H1 (cell line): Measurements from ENCODE around the gene ABL1. TPM values are rescaled to one million over a fixed set of nuclear protein-coding genes. Genes with fewer than 3 reads are reported as not detected.

Source experiments
- ATF3 ChIP-seq: IDR thresholded peaks from 2 replicates; pipeline ENCODE4 v1.6.1; 2011; ENCODE audit warnings: low read depth, mild to moderate bottlenecking, low read length; ENCODE audit not compliant: insufficient read depth
- CHD7 ChIP-seq: fragments of 300-600 bp; sonication (generic); IDR thresholded peaks from 2 replicates; pipeline ENCODE4 v1.7.1; 2012; ENCODE audit warnings: low read length, moderate library complexity, mild to moderate bottlenecking, inconsistent platforms; ENCODE audit not compliant: insufficient replicate concordance
- JUN ChIP-seq: IDR thresholded peaks from 2 replicates; pipeline ENCODE4 v1.6.1; 2011; ENCODE audit warnings: low read depth, mild to moderate bottlenecking, improper control_type of control experiment, low read length
- JUND ChIP-seq: IDR thresholded peaks from 2 replicates; pipeline ENCODE4 v1.6.1; 2011; ENCODE audit warnings: mild to moderate bottlenecking, improper control_type of control experiment, low read length
- NANOG ChIP-seq: IDR thresholded peaks from 2 replicates; pipeline ENCODE4 v1.6.1; 2011; ENCODE audit warnings: low read length, low read depth, mild to moderate bottlenecking, inconsistent platforms; ENCODE audit not compliant: insufficient read depth, poor library complexity, severe bottlenecking
- PHF8 ChIP-seq: fragments of 200-600 bp; sonication (generic); conservative IDR thresholded peaks from 2 replicates; pipeline ENCODE4 v1.7.1; 2012; ENCODE audit warnings: low read depth, mild to moderate bottlenecking, inconsistent platforms, low read length, moderate library complexity
- SIX5 ChIP-seq: IDR thresholded peaks from 2 replicates; pipeline ENCODE4 v1.6.1; 2011; ENCODE audit warnings: mild to moderate bottlenecking, low read depth, low read length
- TAF7 ChIP-seq: optimal IDR thresholded peaks from 2 replicates; pipeline ENCODE3; 2011; ENCODE audit warnings: low read depth, mild to moderate bottlenecking, inconsistent platforms, low read length, moderate library complexity, borderline replicate concordance
- TCF12 ChIP-seq: IDR thresholded peaks from 2 replicates; pipeline ENCODE4 v1.6.1; 2011; ENCODE audit warnings: low read depth, mild to moderate bottlenecking, low read length
- ZNF274 ChIP-seq: IDR thresholded peaks from 2 replicates; pipeline ENCODE4 v1.7.0; 2012; ENCODE audit warnings: low read length, borderline replicate concordance; ENCODE audit errors: extremely low read depth
- polyA plus RNA-seq, 7 experiments: library from polyadenylated mRNA; depleted of rRNA in 3 of 7; stranded (reverse) in 5 of 7; unstranded in 2 of 7; fragments of >200 nt in 5 of 7; fragments of 200-250 nt in 2 of 7; gene quantifications; 1 replicate in 5 of 7; 2 replicates in 1 of 7; 4 replicates in 1 of 7; pipeline versions ENCODE4 v1.2.1 to v1.2.3, GENCODE V29; 2011 to 2013; ENCODE audit warnings: missing spikeins in 2 of 7, mixed read lengths in 2 of 7
- total RNA-seq: library from RNA; stranded (reverse); fragmentation: NEBNext Ultra II Directional; extraction: Animal tissue kit (Norgen Biotek cat#: 25700); gene quantifications from 2 replicates; pipeline ENCODE4 v1.2.1, GENCODE V29; 2021

The ABL1 gene
- total and polyA plus RNA-seq, 2 of the 8 experiments (the other 6 are each of a cell fraction or from before 2014, with no cell fraction given) = 35.3 to 104 TPM

- TF ChIP-seq NANOG (no peak), TAF7 (peak; percentile 61), JUND (0 out of 2 replicates have a peak, but pooled peaks have one; percentile 28), ZNF274 (no peak), PHF8 (no peak), TCF12 (no peak), JUN (no peak), ATF3 (no peak), CHD7 (no peak), SIX5 (no peak)
These were observed 31.5 kb downstream of the ABL1 start (continued) for GRCh38 chr9:130866474-130866965.
